OCI-LY1 (cell line): ENCODE results near the gene ABCC3.

Experiments used
- H2AFZ ChIP-seq: fragments of 200-600 bp; sonication (generic), shearing (Covaris generic); 2 replicates; pipeline ENCODE4 v1.6.0; 2014; ENCODE audit warnings: antibody characterized with exemption, mild to moderate bottlenecking, low read length
- H3F3A ChIP-seq: fragments of 200-600 bp; sonication (generic), shearing (Covaris generic); 2 replicates; pipeline ENCODE4 v1.6.0; 2014; ENCODE audit warnings: mild to moderate bottlenecking, antibody characterized with exemption, low read length, moderate library complexity; ENCODE audit not compliant: insufficient read depth
- H3K27ac ChIP-seq: fragments of 200-600 bp; sonication (generic); 2 replicates; pipeline ENCODE4 v1.5.1; 2014; ENCODE audit warnings: low read length, mixed run types, mild to moderate bottlenecking, low read depth; ENCODE audit not compliant: poor library complexity, severe bottlenecking
- H3K27me3 ChIP-seq: fragments of 200-600 bp; sonication (generic); 2 replicates; pipeline ENCODE4 v1.6.0; 2014; ENCODE audit warnings: antibody characterized with exemption, mild to moderate bottlenecking, low read length, moderate library complexity; ENCODE audit not compliant: insufficient read depth
- H3K36me3 ChIP-seq: fragments of 200-600 bp; sonication (generic); 2 replicates; pipeline ENCODE4 v1.6.1; 2014; ENCODE audit warnings: mild to moderate bottlenecking, antibody characterized with exemption, low read length, moderate library complexity, mixed read lengths; ENCODE audit not compliant: insufficient read depth
- H3K4me1 ChIP-seq: fragments of 200-600 bp; sonication (generic); 2 replicates; pipeline ENCODE4 v1.5.1; 2014; ENCODE audit warnings: mild to moderate bottlenecking, low read length, moderate library complexity; ENCODE audit not compliant: insufficient read depth, severe bottlenecking
- H3K4me2 ChIP-seq: fragments of 200-600 bp; sonication (generic), shearing (Covaris generic); 2 replicates; pipeline ENCODE4 v1.6.1; 2014; ENCODE audit warnings: low read length
- H3K4me3 ChIP-seq: fragments of 200-600 bp; sonication (generic); 2 replicates; pipeline ENCODE4 v1.5.1; 2014; ENCODE audit warnings: low read length, low read depth, mild to moderate bottlenecking, mixed read lengths; ENCODE audit not compliant: poor library complexity, severe bottlenecking
- H3K79me2 ChIP-seq: fragments of 200-600 bp; shearing (Covaris generic); 2 replicates; pipeline ENCODE4 v1.6.1; 2016; ENCODE audit warnings: mixed run types, low read length, mixed read lengths; ENCODE audit not compliant: insufficient read depth
- H3K9ac ChIP-seq: fragments of 200-600 bp; sonication (generic), shearing (Covaris generic); 2 replicates; pipeline ENCODE4 v1.6.1; 2014; ENCODE audit warnings: mild to moderate bottlenecking, low read length, mixed read lengths
- H3K9me2 ChIP-seq: fragments of 200-600 bp; sonication (generic), shearing (Covaris generic); 2 replicates; pipeline ENCODE4 v1.6.1; 2014; ENCODE audit warnings: low read depth, mild to moderate bottlenecking, low read length, mixed read lengths
- H3K9me3 ChIP-seq: fragments of 200-600 bp; shearing (Covaris generic); 2 replicates; pipeline ENCODE4 v1.6.1; 2014; ENCODE audit warnings: low read length, mixed read lengths
- H4K20me1 ChIP-seq: fragments of 200-600 bp; sonication (generic), shearing (Covaris generic); 2 replicates; pipeline ENCODE4 v1.6.0; 2016; ENCODE audit warnings: mild to moderate bottlenecking, low read length; ENCODE audit not compliant: insufficient read depth
- CTCF ChIP-seq: fragments of 200-600 bp; sonication (generic), shearing (Covaris generic); IDR thresholded peaks from 2 replicates; pipeline ENCODE4 v1.5.1; 2017; ENCODE audit warnings: mild to moderate bottlenecking, antibody characterized with exemption, low read length, moderate library complexity, mixed read lengths
- EZH2 ChIP-seq: fragments of 200-600 bp; sonication (generic), shearing (Covaris generic); IDR thresholded peaks from 2 replicates; pipeline ENCODE4 v1.8.0; 2017; ENCODE audit warnings: borderline replicate concordance, mixed run types, mild to moderate bottlenecking, antibody characterized with exemption, low read length, moderate library complexity, mixed read lengths

ABCC3 gene

DNA sequence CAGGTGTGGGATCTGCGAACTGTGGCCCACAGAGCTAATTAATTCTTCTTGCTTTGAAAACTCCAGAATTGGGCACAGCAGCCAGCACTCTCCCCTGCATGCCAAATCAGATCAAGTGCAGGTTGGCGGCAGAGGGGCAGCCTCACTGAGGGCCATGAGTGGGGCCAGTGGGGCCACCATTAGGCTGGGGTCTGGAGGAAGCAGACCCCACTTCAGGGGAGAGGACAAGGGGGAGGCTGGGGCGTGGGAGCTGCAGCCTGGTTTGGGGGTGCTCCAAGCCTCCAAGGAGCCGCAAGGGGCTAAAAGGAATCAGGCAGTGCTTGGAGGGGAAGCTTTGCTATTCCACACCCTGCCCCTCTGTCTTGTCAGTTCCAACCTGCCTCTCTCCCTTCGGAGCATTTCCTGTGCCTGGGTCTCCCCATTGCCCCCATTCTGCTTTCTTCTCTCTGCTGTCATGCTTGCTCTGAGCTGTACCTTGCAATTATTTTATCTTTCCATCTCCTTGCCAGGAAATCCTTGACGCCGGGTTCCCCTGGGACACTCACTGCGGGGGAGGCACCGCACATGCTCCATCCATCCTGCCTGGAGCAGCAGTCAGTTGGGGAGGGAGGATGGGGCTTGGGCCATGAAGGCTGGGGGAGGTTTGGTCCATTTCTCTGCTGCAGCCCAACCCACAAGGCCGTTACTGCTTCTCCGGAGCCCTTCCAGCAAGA, 3.3 kb upstream of the ABCC3 start:
- Histone ChIP-seq H3K9me3 (no peaks in the 10 kb centered on the region), H3K27me3 (0 out of 2 replicates have a peak, but pooled peaks cover 16% of the 10 kb centered on the region), H3K27ac (no peak overlapping the region), H3K9me2 (no peaks in the 10 kb centered on the region), H3K4me2 (no peak overlapping the region), H3K9ac (no peak overlapping the region), H3K36me3 (no peaks in the 10 kb centered on the region), H4K20me1 (no peaks in the 10 kb centered on the region), H3K79me2 (no peaks in the 10 kb centered on the region), H3K4me3 (no peak overlapping the region), H3F3A (no peaks in the 10 kb centered on the region), H3K4me1 (peaks cover 5% of the 10 kb centered on the region), H2AFZ (no peak overlapping the region)
- TF ChIP-seq EZH2 (no peak), CTCF (no peak)

GRCh38 chr17:50631908-50632571, 2.6 kb upstream of the ABCC3 start:
- no peaks in the 10 kb centered on the region for H3K9me2 ChIP-seq
- no peak overlapping the region for H3K4me2 ChIP-seq
- H3K36me3 ChIP-seq, result no peaks in the 10 kb centered on the region
- H3K27ac ChIP-seq, result no peak overlapping the region
- H3K9me3 ChIP-seq, result no peaks in the 10 kb centered on the region
- H3K9ac ChIP-seq, result no peak overlapping the region
- no peaks in the 10 kb centered on the region for H3K79me2 ChIP-seq
- peaks cover 5% of the 10 kb centered on the region for H3K4me1 ChIP-seq
- H3K4me3 ChIP-seq, result no peak overlapping the region
- no peaks in the 10 kb centered on the region for H3F3A ChIP-seq
- TF ChIP-seq CTCF, result no peak
- TF ChIP-seq EZH2, result no peak
- H2AFZ ChIP-seq, result no peak overlapping the region
- no peaks in the 10 kb centered on the region for H4K20me1 ChIP-seq
- H3K27me3 ChIP-seq, result 0 out of 2 replicates have a peak, but pooled peaks cover 16% of the 10 kb centered on the region

- no peak overlapping the region for H3K27ac ChIP-seq
- no peaks in the 10 kb centered on the region for H3K79me2 ChIP-seq
- no peak overlapping the region for H2AFZ ChIP-seq
- peaks cover 5% of the 10 kb centered on the region for H3K4me1 ChIP-seq
- 0 out of 2 replicates have a peak, but pooled peaks cover 16% of the 10 kb centered on the region for H3K27me3 ChIP-seq
- no peaks in the 10 kb centered on the region for H3F3A ChIP-seq
- H3K36me3 ChIP-seq, result no peaks in the 10 kb centered on the region
- no peaks in the 10 kb centered on the region for H3K9me3 ChIP-seq
- H3K9me2 ChIP-seq, result no peaks in the 10 kb centered on the region
- no peak overlapping the region for H3K4me3 ChIP-seq
- TF ChIP-seq EZH2 (no peak), CTCF (no peak)
- no peak overlapping the region for H3K4me2 ChIP-seq
- H4K20me1 ChIP-seq, result no peaks in the 10 kb centered on the region
- no peak overlapping the region for H3K9ac ChIP-seq
Observed at GRCh38 chr17:50632637-50633036, 2.0 kb upstream of the ABCC3 start.
